DOHH2 (cell line): ENCODE results near the gene RIMS3.

Experiments
- H3F3A ChIP-seq: fragments of 200-600 bp; sonication (generic), shearing (Covaris generic); 2 replicates; pipeline ENCODE4 v1.6.0; 2016; ENCODE audit warnings: antibody characterized with exemption, mild to moderate bottlenecking; ENCODE audit not compliant: control insufficient read depth, insufficient read depth
- H3K27ac ChIP-seq: fragments of 200-600 bp; sonication (generic); 2 replicates; pipeline ENCODE4 v1.5.1; 2014; ENCODE audit warnings: low read depth, mild to moderate bottlenecking, low read length, moderate library complexity
- H3K27me3 ChIP-seq: fragments of 200-600 bp; sonication (generic); 2 replicates; pipeline ENCODE4 v1.6.1; 2014; ENCODE audit warnings: mild to moderate bottlenecking, low read length, mixed read lengths; ENCODE audit not compliant: control insufficient read depth
- H3K36me3 ChIP-seq: fragments of 200-600 bp; sonication (generic); 2 replicates; pipeline ENCODE4 v1.6.1; 2014; ENCODE audit warnings: mild to moderate bottlenecking, low read length, moderate library complexity, mixed read lengths; ENCODE audit not compliant: control insufficient read depth
- H3K4me1 ChIP-seq: fragments of 200-600 bp; sonication (generic); 2 replicates; pipeline ENCODE4 v1.6.1; 2014; ENCODE audit warnings: mild to moderate bottlenecking, low read length, mixed read lengths; ENCODE audit not compliant: control insufficient read depth
- H3K4me2 ChIP-seq: fragments of 200-600 bp; sonication (generic); 2 replicates; pipeline ENCODE4 v1.6.0; 2014; ENCODE audit warnings: mild to moderate bottlenecking, low read length, moderate library complexity
- H3K4me3 ChIP-seq: fragments of 200-600 bp; sonication (generic); 2 replicates; pipeline ENCODE4 v1.5.1; 2014; ENCODE audit warnings: mild to moderate bottlenecking, low read length, mixed read lengths
- H3K79me2 ChIP-seq: fragments of 200-600 bp; sonication (generic); 2 replicates; pipeline ENCODE4 v1.6.1; 2014; ENCODE audit warnings: mild to moderate bottlenecking, low read length, mixed read lengths; ENCODE audit not compliant: control insufficient read depth
- H3K9me2 ChIP-seq: fragments of 200-600 bp; sonication (generic); replicated peaks from 2 replicates; pipeline ENCODE4 v1.6.1; 2014; ENCODE audit warnings: mild to moderate bottlenecking, low read length, mixed read lengths; ENCODE audit not compliant: control insufficient read depth
- H3K9me3 ChIP-seq: fragments of 200-600 bp; sonication (generic); 2 replicates; pipeline ENCODE4 v1.6.1; 2014; ENCODE audit warnings: antibody characterized with exemption, low read length, mixed read lengths; ENCODE audit not compliant: control insufficient read depth, insufficient read depth
- H4K20me1 ChIP-seq: fragments of 200-600 bp; sonication (generic); 2 replicates; pipeline ENCODE4 v1.6.0; 2014; ENCODE audit warnings: low read depth, mild to moderate bottlenecking, antibody characterized with exemption, low read length, moderate library complexity; ENCODE audit not compliant: control insufficient read depth, insufficient read depth
- EZH2phosphoT487 ChIP-seq: fragments of 200-600 bp; sonication (generic); IDR thresholded peaks from 2 replicates; pipeline ENCODE4 v1.6.1; 2017; ENCODE audit warnings: borderline replicate concordance, mild to moderate bottlenecking, antibody characterized with exemption, low read length, moderate library complexity, mixed read lengths
- TF ChIP-seq, protein P1 (sequence below): fragments of 200-600 bp; sonication (generic); IDR thresholded peaks from one replicate; pipeline ENCODE4 v1.5.1; 2014; ENCODE audit warnings: antibody characterized with exemption, mild to moderate bottlenecking, low read depth, low read length; ENCODE audit not compliant: poor library complexity, severe bottlenecking

RIMS3 gene

DNA sequence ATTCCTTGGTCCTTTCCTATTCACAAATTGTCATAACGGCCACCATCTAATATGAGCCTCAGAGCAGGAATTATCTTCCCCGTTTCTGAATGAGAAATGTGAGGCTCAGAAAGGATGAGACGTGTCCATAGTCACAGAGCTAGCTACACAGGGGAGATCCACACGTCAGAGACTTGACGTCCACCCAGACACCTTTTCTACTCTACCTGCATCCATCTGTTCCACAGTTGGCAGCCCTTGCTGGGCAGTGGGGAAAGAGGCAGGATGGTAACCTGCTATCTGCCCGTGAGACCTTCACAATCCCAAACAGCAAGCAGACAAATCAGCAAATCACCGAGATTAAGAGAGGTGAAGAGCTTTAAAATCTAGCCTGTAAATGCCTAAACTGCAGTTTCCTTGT lies 8.4 kb downstream of the RIMS3 start:
- no peaks in the 10 kb centered on the region for H4K20me1 ChIP-seq
- no peaks in the 10 kb centered on the region for H3K9me3 ChIP-seq
- no peaks in the 10 kb centered on the region for H3K4me1 ChIP-seq

DNA sequence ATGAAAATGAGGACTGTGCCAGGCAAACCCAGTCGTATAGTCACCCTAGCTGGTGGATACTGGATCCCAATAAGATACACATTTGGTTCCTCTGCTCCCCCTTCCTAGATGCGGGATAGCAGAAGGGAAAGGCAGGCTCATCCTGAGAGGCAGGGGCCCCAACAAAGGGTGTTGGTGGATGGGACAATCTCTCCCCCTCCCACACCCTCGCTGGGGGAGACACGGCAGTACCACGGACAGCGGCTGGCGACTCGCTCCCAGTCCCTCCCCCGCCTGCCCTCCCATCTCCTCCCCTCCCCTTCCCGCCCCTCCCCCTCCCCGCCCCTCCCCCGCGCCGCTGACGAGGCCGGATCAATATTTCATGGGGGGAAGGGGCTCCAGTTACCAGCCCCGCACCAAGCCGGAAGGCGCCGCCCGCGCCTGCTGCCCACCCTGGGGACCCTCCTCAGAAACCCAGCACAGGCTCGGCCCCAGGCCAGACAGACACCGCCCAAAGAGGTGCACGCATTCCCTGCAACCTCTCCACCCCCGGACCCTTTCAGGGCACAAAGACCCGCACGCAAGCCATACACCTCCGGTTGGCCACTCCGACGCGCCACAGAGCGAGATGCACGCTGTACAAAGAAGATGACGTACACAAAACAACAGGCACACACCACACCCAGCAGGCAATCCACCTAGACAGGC lies 11.5 kb downstream of the RIMS3 start:
- H3K4me3 ChIP-seq = no peak overlapping the region
- TF ChIP-seq EZH2phosphoT487 = no peak
- TF ChIP-seq, protein P1, sequence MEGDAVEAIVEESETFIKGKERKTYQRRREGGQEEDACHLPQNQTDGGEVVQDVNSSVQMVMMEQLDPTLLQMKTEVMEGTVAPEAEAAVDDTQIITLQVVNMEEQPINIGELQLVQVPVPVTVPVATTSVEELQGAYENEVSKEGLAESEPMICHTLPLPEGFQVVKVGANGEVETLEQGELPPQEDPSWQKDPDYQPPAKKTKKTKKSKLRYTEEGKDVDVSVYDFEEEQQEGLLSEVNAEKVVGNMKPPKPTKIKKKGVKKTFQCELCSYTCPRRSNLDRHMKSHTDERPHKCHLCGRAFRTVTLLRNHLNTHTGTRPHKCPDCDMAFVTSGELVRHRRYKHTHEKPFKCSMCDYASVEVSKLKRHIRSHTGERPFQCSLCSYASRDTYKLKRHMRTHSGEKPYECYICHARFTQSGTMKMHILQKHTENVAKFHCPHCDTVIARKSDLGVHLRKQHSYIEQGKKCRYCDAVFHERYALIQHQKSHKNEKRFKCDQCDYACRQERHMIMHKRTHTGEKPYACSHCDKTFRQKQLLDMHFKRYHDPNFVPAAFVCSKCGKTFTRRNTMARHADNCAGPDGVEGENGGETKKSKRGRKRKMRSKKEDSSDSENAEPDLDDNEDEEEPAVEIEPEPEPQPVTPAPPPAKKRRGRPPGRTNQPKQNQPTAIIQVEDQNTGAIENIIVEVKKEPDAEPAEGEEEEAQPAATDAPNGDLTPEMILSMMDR = no peak
- H3K79me2 ChIP-seq = no peaks in the 10 kb centered on the region

More for the DNA sequence above, 8.4 kb downstream of the RIMS3 start:
- no peaks in the 10 kb centered on the region; the same call in 1 of the 2 replicates for H3K27me3 ChIP-seq
- H3K4me2 ChIP-seq = no peak overlapping the region
- no peaks in the 10 kb centered on the region for H3F3A ChIP-seq
- no peaks in the 10 kb centered on the region for H3K79me2 ChIP-seq
- H3K27ac ChIP-seq = no peak overlapping the region
- TF ChIP-seq, protein P1 = no peak
- no peak for TF ChIP-seq EZH2phosphoT487
- H3K36me3 ChIP-seq = no peaks in the 10 kb centered on the region
- no peak overlapping the region for H3K4me3 ChIP-seq
- H3K9me2 ChIP-seq = no peaks in the 10 kb centered on the region

DNA sequence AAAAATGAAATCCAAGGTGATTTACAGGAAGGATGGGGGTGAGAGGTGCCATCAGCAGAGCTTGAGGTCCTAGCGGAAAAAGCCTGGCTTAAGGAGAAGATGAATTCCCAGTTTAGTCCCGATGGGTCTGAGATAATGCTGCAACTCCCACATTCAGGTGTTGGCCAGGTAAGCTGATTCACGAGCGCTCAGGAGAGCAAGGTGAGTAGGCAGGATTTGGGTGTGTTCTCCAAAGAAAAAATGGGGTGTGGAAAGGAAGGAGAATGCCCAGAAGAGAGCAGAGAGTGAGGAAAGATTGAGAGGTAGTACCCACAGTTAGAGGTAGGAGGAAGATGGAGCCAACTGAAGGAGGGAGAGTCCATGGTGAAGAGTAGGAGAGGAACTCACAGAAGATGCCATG lies 12.5 kb downstream of the RIMS3 start:
- Histone ChIP-seq H3K4me2 (no peak overlapping the region), H4K20me1 (no peaks in the 10 kb centered on the region), H3K27ac (no peak overlapping the region), H3K9me2 (no peaks in the 10 kb centered on the region), H3K79me2 (no peaks in the 10 kb centered on the region), H3K36me3 (no peaks in the 10 kb centered on the region), H3K27me3 (no peaks in the 10 kb centered on the region; the same call in 1 of the 2 replicates), H3K4me3 (no peak overlapping the region), H3K9me3 (no peaks in the 10 kb centered on the region), H3K4me1 (no peaks in the 10 kb centered on the region), H3F3A (no peaks in the 10 kb centered on the region)
- no peak for TF ChIP-seq EZH2phosphoT487
- TF ChIP-seq, protein P1 = no peak

More for the DNA sequence above, 11.5 kb downstream of the RIMS3 start:
- H4K20me1 ChIP-seq = no peaks in the 10 kb centered on the region
- no peak overlapping the region for H3K4me2 ChIP-seq
- H3K9me2 ChIP-seq = no peaks in the 10 kb centered on the region
- no peaks in the 10 kb centered on the region for H3F3A ChIP-seq
- no peaks in the 10 kb centered on the region for H3K4me1 ChIP-seq
- no peaks in the 10 kb centered on the region for H3K9me3 ChIP-seq
- H3K27me3 ChIP-seq = no peaks in the 10 kb centered on the region; the same call in 1 of the 2 replicates
- H3K27ac ChIP-seq = no peak overlapping the region
- no peaks in the 10 kb centered on the region for H3K36me3 ChIP-seq
